Chondrocyte (in vitro differentiated cells): ENCODE results near the gene ATAD5. TPM values are rescaled to one million over a fixed set of nuclear protein-coding genes. Genes with fewer than 3 reads are reported as not detected.
A peak's percentile ranks its signal among the peaks of the same experiment; 100 is the strongest.

ENCODE experiments used
- DNase-seq: peaks from one replicate; pipeline ENCODE4 v3.0.0; 2021; ENCODE audit warnings: mixed read lengths, low spot score
- H3K27ac Mint-ChIP-seq: one replicate; pipeline ENCODE4 v1.8.0; 2021; ENCODE audit warnings: mild to moderate bottlenecking, moderate library complexity, mixed read lengths; ENCODE audit not compliant: unreplicated experiment
- H3K27me3 Mint-ChIP-seq: 2 replicates; pipeline ENCODE4 v1.8.0; 2021; ENCODE audit warnings: low read depth, mixed read lengths
- H3K36me3 Mint-ChIP-seq: 2 replicates; pipeline ENCODE4 v1.8.0; 2021; ENCODE audit warnings: low read depth, mixed read lengths
- H3K4me1 Mint-ChIP-seq: 2 replicates; pipeline ENCODE4 v1.8.0; 2021; ENCODE audit warnings: low read depth, mild to moderate bottlenecking, mixed read lengths
- H3K4me3 Mint-ChIP-seq: one replicate; pipeline ENCODE4 v1.8.0; 2021; ENCODE audit warnings: mild to moderate bottlenecking, moderate library complexity, mixed read lengths; ENCODE audit not compliant: unreplicated experiment
- H3K9me3 Mint-ChIP-seq: 2 replicates; pipeline ENCODE4 v1.8.0; 2021; ENCODE audit warnings: low read depth, mixed read lengths
- total RNA-seq: library from RNA; stranded (reverse); gene quantifications from 3 replicates; pipeline ENCODE4 v1.2.1, GENCODE V29; 2021
- TF ChIP-seq, protein P1 (sequence below): fragments of 200-600 bp; sonication (generic); IDR thresholded peaks from 2 replicates; pipeline ENCODE4 v1.5.0; 2021; ENCODE audit warnings: antibody characterized with exemption, mild to moderate bottlenecking, moderate library complexity

ATAD5 gene
- total RNA-seq, 1 donor from 2014 or later: 1.4 TPM

DNA sequence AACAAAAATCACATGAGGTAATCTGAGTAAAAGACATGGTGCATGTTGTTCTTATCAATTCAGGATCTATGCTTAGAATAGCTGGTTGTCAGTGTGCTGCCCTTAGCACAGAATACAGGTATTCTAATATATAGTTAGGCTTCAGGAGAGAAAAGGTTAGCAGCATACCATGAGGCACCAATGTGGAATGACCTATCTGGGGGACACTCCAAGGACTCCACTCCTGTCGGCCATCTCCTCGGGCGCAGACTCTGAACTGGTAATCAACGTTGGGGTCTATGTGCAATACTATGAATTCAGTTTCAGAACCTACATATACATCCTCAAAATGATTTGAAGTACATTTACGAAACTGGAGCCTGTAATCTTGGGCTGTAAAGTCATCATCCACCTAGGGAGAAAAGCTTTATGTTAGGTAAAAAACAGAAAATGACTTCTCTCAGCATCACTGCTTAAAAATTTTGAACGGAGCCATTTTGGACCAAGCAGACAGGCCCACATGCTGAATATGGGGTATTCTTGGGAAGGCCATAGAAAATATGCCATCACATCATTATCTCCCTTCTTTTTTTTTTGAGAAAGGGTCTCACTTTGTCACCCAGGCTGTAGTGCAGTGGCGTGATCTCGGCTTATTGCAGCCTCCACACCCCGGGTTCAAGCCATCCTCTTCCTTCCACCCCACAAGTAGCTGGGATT lies 38.3 kb upstream of the ATAD5 start:
- H3K27ac Mint-ChIP-seq: no peak overlapping the region
- peaks cover 19% of the 10 kb centered on the region for H3K36me3 Mint-ChIP-seq

DNA sequence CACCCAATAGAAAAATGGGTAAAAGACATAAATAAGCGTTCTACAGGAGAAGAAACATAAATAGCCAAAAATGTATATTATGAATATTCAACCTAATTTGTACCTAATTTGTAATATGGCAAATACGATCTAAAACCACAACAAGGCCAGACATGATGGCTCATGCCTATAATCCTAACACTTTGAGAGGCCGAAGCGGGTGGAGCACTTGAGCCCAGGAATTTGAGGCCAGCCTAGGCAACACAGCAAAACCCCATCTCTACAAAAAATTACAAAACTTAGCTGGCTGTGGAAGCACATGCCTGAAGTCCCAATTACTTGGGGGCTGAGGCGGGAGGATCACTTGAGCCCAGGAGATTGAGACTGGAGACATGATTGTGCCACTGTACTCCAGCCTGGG lies 37.4 kb upstream of the ATAD5 start:
- peaks cover 4% of the 10 kb centered on the region for H3K4me1 Mint-ChIP-seq
- no peaks in the 10 kb centered on the region for H3K9me3 Mint-ChIP-seq
- DNase-seq: no peak
- TF ChIP-seq, protein P1, sequence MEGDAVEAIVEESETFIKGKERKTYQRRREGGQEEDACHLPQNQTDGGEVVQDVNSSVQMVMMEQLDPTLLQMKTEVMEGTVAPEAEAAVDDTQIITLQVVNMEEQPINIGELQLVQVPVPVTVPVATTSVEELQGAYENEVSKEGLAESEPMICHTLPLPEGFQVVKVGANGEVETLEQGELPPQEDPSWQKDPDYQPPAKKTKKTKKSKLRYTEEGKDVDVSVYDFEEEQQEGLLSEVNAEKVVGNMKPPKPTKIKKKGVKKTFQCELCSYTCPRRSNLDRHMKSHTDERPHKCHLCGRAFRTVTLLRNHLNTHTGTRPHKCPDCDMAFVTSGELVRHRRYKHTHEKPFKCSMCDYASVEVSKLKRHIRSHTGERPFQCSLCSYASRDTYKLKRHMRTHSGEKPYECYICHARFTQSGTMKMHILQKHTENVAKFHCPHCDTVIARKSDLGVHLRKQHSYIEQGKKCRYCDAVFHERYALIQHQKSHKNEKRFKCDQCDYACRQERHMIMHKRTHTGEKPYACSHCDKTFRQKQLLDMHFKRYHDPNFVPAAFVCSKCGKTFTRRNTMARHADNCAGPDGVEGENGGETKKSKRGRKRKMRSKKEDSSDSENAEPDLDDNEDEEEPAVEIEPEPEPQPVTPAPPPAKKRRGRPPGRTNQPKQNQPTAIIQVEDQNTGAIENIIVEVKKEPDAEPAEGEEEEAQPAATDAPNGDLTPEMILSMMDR: no peak
- H3K27me3 Mint-ChIP-seq: no peaks in the 10 kb centered on the region
- no peak overlapping the region for H3K27ac Mint-ChIP-seq
- peaks cover 19% of the 10 kb centered on the region for H3K36me3 Mint-ChIP-seq
- H3K4me3 Mint-ChIP-seq: no peak overlapping the region

More for the DNA sequence above, 38.3 kb upstream of the ATAD5 start:
- Mint-ChIP-seq H3K9me3 (no peaks in the 10 kb centered on the region), H3K4me1 (peaks cover 11% of the 10 kb centered on the region), H3K27me3 (no peaks in the 10 kb centered on the region), H3K4me3 (no peak overlapping the region)
- TF ChIP-seq, protein P1: no peak
- no peak for DNase-seq

- H3K27ac Mint-ChIP-seq: no peak overlapping the region
- no peaks in the 10 kb centered on the region for H3K27me3 Mint-ChIP-seq
- no peaks in the 10 kb centered on the region for H3K9me3 Mint-ChIP-seq
- TF ChIP-seq, protein P1: no peak
- peaks cover 16% of the 10 kb centered on the region for H3K36me3 Mint-ChIP-seq
- DNase-seq: no peak
- H3K4me1 Mint-ChIP-seq: no peaks in the 10 kb centered on the region
- no peak overlapping the region for H3K4me3 Mint-ChIP-seq
Observed at GRCh38 chr17:30796016-30796415, 35.8 kb upstream of the ATAD5 start.

DNA sequence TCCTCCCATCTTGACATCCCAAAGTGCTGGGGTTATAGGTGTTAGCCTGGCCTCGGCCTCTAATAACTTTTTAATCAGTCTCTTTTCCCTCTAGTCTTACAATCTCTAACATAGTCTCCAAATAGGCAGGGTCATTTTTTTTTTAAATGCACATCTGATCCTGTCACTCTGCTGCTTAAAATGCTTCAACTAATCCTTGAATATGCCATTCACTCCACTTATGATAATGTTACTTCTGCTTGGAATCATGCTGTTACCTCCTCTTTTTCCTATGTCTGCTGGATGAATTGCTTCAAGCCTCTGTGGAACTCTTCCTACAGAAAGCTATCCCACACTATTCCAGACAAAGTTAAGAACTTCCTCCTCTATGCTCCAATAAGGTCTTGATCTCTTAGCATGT lies 30.1 kb upstream of the ATAD5 start:
- DNase-seq: no peak
- Mint-ChIP-seq H3K9me3 (no peaks in the 10 kb centered on the region), H3K27ac (no peak overlapping the region), H3K4me1 (no peaks in the 10 kb centered on the region), H3K27me3 (no peaks in the 10 kb centered on the region), H3K4me3 (no peak overlapping the region), H3K36me3 (peaks cover 22% of the 10 kb centered on the region)
- TF ChIP-seq, protein P1: no peak

- H3K27me3 Mint-ChIP-seq: no peaks in the 10 kb centered on the region
- H3K4me1 Mint-ChIP-seq: peaks cover 6% of the 10 kb centered on the region
- DNase-seq: no peak
- H3K27ac Mint-ChIP-seq: no peak overlapping the region
- H3K36me3 Mint-ChIP-seq: peaks cover 14% of the 10 kb centered on the region
- no peaks in the 10 kb centered on the region for H3K9me3 Mint-ChIP-seq
- no peak overlapping the region for H3K4me3 Mint-ChIP-seq
- TF ChIP-seq, protein P1: peak; percentile 67
Observed at GRCh38 chr17:30805944-30806456, 25.8 kb upstream of the ATAD5 start.
